Islet of Langerhans (tissue), 1 donor: Measurements from ENCODE around the gene XRCC1.
"Not testable (repeated sequence)": the region's sequence is repeated elsewhere in the genome, so short reads cannot be mapped to it uniquely, and the experiment has no call there.

ENCODE experiments used
- FAIRE-seq: peaks from one replicate; lab custom pipeline; 2011; peaks lifted over from hg19 to GRCh38; lab: Jason Lieb, UNC

The XRCC1 gene

DNA sequence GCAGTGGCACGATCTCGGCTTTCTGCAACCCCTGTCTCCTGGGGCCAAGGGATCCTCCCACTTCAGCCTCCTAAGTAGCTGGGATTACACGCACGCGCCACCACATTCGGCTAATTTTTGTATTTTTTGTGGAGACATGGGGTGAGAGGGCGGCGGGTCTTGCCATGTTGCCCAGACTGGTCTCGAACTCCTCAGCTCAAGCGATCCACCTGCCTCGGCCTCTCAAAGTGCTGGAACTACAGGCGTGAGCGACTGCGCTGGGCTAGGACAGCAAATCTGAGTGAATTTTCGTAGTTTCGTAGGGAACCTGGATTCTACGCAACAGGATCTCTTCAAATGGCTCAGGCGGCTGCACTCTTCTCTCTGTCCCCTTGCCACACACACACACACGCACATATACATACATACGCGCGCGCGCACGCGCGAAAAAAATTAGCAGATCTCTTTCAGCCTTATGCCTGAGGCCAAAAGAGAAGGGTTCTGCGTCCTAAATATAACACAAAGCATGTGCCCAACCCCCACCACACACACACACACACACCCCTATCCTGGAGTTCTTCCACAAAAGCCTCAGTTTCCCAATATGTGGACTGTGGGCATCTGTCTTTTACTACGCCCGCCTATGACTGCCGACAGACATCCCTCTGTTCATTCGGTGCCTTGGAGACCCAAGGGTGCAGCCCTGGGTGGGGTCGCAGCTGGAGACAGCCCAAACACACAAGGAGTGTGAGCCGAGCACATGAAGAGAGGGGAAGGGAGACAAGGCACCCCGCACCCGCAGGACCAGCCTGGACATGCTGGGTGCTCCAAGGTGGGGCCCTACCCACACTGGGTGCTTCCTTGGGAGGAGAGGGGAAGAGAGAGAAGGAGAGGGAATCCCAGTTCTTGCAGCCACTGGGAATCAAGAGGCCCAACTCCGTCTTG lies 890 bp upstream of the XRCC1 start:
- no peak for FAIRE-seq

DNA sequence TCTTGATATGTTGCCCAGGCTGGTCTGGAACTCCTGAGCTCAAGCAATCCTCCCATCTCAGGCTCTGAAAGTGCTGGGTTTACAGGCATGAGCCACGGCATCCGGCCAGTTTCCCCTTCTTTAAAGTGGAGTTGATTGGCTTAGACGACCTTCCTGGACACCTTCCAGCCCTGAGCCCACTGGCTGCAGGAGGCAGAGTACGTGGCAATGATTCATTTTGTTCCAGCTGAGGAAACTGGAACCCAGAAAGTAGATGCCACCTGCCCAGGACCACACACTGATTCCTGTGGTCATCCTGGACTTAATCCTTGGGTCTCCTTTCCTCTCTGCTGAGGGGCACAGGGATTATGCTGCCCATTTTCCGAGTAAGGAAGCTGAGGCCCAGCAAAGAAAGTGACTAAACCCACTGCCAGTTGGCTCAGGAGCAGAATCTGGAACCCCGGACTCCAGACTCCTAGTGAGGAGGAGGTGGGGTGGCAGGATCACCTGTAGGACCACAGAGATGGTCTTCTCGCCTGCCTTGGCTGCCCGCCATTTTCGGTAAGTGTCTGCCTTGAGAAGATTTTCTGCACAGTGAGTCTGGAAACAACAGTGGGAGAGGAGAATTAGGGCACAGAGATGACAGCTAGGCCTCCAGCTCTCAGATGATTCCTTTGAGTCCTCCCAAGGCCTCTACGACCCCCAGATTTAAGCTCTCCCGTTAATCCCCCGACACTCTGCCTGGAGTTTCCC lies 737 bp downstream of the XRCC1 start:
- no peak for FAIRE-seq

DNA sequence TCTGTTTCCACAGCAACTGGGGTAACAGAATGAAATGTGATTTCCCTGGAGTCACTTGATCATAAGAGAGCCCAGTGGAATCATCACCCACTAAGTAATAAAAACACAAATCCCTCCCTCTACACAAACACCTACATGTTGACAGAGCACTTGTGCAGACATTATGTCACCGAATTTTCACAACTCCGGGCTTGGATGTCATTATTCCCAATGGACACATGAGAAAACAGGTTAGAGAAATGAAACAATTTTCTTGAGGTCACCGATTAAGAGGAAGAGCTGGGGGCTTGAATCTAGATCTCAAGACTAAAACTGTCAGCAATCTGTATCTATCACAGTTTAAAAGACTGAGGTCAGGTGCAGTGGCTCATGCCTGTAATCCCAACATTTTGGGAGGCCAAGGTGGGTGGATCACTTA lies 3.1 kb downstream of the XRCC1 start:
- peak; percentile 98 for FAIRE-seq

DNA sequence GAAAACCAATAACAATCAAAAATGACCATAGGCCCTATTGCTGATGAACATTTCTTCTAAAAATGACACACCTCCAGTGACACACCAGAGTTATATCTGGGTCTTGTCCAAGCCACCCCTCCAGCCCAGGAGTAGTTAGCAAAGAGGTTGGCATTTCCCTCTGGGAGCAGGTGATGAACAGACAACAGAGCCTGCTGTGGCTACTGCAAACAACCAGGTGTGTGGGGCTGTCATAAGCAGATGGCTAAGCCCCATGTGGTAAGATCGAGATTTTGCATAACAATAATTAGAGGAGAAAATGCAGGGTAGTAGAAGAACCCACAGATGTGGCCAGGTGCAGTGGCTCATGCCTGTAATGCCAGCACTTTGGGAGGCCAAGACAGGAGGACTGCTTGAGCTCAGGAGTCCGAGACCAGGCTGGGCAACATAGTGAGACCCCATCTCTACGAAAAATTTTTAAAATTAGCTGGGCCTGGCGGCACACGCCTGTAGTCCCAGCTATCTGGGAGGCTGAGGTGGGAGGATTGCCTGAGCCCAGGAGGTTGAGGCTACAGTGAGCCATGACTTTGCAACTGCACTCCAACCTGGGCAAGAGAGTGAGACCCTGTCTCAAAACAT lies 5.0 kb downstream of the XRCC1 start:
- no peak for FAIRE-seq

DNA sequence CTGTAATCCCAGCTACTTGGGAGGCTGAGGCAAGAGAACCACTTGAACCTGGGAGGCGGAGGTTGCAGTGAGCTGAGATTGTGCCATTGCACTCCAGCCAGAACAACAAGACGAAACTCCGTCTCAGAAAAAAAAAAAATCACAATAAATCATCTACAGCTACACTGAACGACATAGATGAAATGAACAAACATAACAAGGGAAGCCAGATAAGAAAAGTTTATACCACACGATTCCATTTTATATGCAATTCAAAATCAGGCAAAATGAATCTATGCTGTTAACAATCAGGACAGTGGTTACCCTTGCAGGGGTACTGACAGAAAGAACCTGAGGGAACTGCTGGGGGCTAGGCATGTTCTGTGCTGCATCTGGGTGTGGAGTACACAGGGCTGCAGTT lies 5.7 kb downstream of the XRCC1 start:
- FAIRE-seq = no peak

DNA sequence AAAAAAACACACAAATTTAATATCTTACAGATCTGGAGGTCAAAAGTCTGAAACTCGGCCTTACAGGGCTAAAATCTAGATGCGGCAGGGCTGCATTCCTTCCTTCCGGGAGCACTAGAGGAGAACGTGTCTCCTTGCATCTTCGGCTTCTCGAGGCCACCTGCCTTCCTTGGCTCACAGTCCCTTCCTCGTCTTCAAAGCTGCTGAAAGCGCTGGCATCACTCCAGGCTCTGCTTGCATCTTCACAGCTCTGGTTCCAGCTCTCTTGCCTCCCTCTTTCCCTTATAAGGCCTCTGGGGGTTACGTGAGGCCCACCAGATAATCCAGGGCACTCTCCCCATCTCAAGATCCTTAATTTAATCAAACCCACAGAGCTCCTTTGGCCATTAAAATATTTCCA lies 10.5 kb downstream of the XRCC1 start:
- no peak for FAIRE-seq

DNA sequence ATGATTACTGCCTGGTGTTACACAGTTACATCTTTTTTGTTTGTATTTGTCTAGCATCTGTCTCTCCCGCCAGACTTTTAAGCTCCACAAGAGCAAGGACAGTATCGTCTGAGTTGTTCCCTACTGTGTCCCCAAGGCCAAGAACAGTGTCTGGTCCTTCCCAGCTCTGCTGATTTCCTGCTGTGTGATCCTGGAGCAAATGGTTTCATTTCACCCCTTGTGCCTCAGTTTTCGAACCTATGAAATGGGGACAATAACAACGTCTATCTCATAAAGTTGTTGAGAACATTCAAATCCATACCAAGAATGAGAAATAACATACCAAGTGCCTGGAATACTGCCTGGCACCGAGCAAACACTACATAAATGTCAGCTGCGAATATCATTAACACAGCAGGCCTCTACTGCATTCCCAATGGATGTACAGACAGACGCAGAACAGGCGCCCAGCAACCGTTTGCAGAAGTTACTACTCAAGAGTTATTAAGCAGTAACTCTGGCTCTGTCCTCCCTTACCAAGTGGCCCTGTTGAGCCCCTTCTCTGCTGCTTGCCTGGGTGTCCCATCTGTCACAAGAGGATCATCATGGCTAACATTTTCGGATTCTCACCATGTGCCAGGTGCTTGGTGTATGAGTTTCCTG lies 11.4 kb downstream of the XRCC1 start:
- no peak for FAIRE-seq

DNA sequence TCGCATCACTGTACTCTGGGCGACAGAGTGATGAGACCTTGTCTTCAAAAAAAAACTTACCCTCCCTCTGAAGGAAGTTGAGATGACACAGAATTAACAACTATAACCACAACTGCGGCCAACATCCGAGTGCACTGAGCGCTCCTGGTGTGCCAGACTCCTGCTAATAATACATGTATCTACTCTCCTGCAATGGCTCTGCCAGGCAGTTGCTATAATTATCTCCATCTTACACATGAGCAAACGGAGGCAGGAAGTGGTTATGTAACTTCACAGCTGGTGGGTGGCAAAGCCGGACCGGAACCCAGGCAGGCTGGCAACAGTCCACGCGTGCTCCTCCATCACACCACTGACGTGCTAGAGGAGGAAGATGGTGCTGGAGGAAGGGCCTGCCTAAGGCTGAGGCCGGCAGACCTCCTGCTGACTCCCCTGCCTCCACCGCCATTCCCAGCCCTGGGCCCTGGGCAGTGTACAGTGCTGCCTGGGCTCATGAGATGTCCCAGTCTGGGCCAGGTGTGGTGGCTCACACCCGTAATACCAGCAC lies 12.6 kb downstream of the XRCC1 start:
- FAIRE-seq = peak; percentile 71

DNA sequence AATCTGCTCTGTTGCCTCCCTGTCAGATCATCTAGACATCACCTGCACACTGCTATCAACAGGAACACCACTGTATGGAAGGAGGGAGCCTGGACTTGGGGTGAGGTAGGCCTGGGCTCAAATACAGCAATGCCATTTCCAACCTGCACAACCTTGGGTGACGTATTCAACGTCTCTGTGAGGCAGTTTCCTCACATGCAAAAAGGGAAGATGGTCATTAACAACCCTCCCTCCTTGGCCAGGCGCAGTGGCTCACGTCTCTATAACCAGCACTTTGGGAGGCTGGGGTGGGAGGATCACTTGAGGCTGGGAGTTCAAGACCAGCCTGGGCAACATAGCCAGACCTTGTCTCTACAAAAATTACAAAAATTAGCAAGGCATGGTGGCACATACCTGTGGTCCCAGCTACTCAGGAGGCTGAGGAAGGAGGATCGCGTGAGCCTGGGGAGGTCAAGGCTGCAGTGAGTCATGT lies 13.1 kb downstream of the XRCC1 start:
- no peak for FAIRE-seq

DNA sequence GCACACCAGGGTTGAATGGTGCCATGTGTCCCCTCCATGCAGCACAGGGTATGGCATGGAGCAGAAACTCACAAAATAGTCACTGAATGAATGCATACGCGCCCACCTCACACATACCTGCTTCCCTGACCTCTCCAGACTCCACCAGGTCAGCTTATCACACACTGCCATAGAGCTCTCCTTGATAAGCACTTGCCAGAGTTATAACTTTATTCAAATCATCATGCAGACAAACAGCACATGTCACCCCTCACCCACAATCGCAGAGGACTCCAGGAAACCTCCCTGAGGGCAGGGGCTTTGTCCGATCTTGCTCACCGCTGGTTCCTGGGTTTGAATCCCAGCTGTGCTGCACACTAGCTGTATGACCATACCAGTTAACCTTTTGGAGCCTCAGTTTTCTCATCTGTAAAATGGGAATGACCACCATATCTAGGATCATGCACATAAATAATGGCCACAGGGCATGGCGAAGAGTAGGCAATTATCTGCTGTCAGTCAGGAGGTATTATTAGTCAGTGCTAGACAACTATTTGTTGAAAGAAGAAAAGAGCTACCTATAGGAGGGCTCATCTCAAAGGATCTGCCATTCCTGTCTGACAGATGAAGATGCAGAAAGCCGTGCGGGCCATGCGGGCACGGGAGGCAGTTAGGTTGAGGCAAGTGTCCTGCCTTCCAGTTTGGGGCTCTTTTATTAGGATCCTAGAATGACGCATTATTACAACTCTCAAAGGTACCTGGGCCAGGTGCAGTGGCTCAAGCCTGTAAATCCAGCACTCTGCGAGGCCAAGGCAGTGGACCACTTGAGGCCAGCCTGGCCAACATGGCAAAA lies 14.0 kb downstream of the XRCC1 start:
- FAIRE-seq = no peak

DNA sequence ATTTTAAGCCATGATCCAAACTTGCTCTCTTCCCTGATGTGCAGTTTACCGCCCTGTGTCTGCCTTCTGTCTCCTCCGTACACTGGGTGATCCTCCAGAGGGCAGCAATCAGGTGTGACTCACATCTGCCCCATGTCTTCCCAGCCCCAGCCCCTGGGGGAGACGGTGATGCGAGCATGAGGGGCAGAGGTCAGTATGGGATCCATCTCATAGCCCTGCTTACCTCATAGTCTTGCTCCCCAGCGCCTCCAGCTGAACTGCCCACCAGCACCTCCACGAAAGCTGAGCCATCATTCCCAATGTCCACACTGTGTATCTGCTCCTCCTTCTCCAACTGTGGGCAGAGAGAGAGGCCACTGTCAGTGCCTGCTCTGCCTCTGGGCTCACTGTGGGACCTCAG lies 14.6 kb downstream of the XRCC1 start:
- no peak for FAIRE-seq

DNA sequence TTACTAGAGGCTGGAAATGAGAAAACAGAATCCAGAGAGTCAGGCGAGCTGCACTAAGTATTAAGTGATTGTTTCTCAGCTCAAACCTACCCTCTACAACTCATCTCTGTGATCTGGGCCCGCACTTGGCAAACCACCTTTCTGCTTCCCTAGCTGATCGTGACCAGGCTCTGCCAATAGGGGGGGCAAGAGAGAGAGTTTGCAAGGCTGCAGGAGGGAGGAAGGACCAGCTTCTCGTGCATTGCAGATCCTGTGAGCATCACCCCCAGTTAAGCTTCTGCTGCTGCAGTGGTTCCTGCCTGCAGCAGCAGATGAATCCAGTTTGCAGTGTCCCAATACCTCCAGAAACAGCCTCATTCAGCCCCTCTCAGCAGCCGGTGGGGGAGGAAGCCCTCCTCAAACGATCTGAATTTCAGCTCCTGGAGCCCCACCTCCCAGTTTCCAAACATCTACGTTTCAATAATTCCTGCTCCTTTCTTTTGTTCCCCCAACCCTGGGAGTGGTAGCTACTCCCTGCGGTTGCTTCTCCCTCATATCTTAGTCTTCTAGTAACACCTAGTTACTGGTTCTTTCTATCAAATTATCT lies 20.0 kb downstream of the XRCC1 start:
- no peak for FAIRE-seq

DNA sequence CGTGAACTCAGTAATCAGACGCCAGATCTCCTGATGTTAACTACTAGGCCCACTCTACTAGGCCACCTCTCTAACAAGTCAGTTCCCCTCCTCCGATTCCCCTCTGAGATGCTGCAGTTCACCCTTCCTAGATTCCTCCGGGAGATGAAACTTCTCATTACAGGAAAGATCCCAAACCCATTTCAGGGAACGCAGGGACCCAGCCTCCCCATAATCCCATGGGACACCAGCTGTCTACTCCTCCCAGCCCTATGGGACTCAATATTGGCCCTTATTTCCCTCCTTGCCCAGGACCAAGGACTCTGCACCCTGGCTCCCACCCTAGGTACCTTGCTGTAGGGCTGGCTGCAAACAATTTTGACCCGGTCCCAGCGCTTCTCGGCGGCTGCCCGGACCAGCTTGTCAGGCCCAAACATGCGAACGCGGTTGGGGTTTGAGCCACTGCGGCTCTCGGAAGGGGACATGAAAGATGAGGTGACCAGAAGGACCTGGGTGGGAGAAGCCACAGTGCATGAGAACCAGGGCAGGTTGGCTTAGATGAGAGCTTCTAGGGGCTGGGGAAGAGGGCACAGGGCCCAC lies 20.9 kb downstream of the XRCC1 start:
- FAIRE-seq = no peak

DNA sequence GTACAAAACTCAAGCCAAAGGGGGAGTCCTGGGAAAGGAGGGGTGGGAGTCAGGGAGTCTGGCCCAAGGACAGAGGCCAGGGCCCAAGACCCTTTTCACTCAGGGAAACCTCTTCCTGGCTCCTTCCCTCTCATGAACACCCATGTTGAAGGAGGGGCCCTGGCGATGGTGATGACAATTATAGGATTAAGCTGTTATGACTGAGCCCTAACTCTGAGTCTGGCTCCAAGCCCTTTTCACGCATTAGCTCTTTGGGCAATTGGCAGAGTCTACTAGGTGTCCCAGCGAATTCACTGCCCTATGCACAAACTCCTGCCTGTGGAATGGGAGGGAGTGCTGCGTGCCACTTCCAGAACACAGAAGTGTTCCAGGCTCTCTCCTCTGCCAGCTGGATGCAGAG lies 21.7 kb downstream of the XRCC1 start:
- no peak for FAIRE-seq

DNA sequence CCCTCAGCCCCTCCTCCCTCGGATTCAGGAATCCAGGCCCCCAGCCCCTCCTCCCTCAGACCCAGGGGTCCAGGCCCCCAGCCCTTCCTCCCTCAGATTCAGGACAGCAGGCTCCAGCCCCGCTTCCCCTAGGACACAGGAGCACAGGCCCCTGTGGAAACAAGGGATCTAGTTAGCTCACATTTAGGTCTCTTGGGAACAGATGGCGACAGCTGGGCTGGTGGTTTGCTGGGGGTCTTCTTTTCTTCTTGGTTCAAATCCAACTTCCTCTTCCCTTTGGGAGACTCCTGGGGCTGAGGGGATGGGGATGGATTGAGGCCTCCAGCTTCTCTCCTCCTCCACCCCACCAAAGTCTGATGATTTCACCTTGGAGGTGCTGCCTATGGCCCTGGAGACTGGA lies 22.7 kb downstream of the XRCC1 start:
- FAIRE-seq = no peak

DNA sequence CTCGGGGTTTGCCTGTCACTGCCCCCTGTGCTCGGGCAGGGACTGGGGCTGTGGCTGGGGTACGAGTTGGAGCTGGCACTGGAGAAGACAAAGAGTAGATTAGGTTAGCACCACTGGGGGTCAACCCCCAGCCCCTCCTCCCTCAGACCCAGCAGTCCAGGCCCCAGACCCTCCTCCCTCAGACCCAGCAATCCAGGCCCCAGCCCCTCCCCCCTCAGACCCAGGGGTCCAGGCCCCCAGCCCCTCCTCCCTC lies 23.2 kb downstream of the XRCC1 start:
- FAIRE-seq = no peak

DNA sequence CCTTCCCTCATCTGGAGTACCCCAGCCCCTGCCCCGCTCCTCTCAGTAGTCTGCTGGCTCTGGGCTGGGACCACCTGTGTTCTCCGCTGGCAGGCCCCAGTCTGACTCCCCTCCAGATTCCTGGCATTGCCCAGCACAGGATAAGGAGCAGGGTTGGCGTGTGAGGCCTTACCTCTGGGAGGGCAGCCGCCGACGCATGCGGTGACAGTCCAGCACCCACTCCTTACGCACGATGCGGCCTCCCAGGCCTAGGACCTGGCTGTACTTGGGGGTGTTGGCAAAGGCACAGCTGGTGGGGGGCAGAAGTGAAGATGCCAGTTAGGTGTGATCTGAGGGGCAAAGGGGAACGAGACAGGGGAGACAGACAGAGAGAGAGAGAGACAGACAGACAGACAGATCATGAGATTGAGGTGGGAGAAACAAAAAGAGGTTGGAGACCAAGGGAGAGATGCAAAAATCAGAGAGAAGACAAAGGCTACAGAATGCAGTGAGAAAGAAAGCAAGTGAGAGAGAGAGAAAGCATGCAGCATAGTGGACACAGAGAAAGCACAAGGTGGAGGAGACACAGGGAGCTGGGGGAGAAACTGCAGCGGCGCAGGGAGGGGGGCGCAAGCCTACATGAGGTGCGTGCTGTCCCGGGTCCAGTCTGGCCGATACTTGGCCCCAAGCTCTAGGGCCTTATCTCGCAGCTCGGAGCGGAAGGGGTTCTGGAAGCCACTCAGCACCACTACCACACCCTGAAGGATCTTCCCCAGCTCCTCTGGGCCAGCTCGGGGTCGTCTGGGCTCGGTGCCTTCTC lies 23.7 kb downstream of the XRCC1 start:
- FAIRE-seq = no peak

DNA sequence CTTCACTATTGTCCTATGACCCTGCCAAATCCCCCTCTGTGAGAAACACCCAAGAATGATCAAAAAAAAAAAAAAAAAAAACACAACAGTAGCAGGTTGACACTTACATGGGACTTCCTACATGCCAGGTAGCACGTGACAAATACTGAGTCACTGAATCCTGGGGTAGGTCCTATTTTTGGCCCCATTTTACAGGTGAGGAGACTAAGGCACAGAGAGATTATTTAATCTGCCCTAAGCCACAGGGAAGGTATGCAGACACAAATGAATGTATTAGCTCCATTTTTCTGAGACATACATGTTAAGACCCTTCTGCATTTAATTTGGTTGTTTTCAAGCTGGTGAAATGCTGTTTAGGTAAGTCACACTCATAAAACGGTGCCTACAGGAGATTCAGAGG lies 26.6 kb downstream of the XRCC1 start:
- FAIRE-seq = no peak

DNA sequence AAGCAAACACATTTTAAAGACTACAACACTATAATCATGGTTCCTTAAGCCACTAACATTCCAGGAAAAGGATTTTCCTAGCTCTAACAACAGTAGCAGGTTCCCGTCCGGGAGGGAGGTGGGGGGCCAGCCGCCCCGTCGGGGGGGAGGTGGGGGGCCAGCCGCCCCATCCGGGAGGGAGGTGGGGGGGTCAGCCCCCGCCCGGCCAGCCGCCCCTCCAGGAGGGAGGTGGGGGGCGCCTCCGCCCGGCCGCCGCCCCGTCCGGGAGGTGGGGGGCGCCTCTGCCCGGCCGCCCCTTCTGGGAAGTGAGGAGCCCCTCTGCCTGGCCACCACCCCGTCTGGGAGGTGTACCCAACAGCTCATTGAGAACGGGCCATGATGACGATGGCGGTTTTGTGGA lies 27.4 kb downstream of the XRCC1 start:
- not testable (repeated sequence) for FAIRE-seq

DNA sequence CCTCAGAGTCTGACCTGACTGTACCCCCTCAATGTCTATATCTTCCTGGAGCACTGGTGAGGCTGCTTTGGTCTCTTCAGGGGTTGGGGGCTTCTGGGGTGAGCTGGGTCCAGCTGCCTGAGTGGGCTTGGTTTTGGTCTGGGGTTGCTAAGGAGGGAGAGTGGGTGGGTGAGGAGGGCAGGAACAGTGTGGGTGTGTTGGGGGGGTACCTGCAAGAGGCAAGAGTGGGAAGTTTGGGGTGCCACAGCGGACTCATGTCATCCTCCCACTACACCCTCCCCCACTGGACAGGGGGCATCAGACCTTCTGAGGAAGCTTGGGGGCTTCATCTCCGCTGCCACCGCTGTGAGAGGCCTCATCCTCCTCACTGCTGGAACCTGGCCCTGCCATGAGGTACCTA lies 28.7 kb downstream of the XRCC1 start:
- FAIRE-seq = no peak
